GM19463 (cell line): ENCODE results near the gene TTC34.

ENCODE experiments used
- ATAC-seq: cut with Tn5 transposase; IDR thresholded peaks from one replicate; pipeline ENCODE4 v1.9.1; 2021; ENCODE audit warnings: mild to moderate bottlenecking, moderate library complexity; ENCODE audit not compliant: unreplicated experiment

TTC34 gene

DNA sequence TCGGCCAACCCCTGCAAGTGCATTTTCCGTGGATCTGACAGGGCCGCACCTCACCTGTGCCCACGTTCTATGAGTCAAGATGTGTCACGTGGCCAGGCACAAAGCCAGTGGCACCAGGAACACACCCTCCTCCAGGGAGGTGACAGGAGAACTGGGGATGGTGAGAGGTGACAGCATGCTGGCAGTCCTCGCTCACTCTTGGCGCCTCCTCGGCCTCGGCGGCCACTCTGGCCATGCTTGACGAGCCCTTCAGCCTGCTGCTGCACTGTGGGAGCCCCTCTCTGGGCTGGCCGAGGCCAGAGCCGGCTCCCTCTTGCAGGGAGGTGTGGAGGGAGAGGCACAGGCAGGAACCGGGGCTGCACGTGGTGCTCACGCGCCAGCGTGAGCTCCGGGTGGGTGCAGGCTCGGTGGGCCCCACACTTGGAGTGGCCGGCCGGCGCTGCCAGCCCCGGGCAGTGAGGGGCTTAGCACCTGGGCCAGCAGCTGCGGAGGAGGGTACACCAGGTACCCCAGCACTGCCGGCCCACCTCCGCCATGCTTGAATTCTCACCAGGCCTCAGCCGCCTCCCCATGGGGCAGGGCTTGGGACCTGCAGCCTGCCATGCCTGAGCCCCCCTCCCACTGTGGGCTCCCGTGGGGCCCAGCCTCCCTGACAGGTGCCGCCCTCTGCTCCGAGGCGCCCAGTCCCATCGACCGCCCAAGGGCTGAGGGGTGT lies 11.6 kb upstream of the TTC34 start:
- no peak for ATAC-seq

DNA sequence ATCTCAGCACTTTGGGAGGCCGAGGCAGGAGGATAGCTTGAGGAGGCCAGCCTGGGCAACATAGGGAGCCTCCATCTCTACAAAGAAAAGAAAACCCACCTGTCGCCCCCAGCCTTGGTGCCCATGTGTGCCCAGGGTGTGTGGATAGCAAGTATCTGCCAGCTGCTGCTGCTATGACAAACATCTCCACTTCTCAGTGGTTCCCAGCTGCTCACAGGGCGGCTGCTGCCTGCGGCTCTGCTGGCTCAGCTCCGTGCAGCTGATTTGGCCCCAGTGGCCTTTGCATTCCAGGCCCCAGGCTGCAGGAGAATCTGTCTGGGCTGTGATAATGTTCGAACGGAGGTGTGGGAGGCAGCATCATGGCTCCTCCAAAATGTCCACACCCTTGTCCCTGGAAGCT lies 10.6 kb upstream of the TTC34 start:
- no peak for ATAC-seq

DNA sequence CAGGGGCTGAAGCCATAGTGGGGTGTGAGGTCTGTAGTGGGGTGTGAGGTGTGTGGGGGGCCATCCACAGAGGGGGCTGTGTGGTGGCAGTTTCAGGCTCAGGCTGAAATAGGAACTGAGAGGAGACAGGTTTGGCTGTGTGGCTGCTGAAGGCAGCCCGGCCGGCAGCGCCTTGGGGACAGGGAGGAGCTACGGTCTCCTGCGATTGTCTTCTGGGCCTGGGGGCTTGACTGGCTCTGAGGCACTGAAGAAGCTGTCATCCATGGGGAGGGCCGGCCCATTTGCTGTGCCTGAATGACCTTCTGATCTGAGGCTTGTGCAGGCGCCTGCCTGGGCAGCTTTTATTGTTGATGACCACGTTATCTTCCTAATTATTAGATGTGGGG lies 10.0 kb upstream of the TTC34 start:
- no peak for ATAC-seq

DNA sequence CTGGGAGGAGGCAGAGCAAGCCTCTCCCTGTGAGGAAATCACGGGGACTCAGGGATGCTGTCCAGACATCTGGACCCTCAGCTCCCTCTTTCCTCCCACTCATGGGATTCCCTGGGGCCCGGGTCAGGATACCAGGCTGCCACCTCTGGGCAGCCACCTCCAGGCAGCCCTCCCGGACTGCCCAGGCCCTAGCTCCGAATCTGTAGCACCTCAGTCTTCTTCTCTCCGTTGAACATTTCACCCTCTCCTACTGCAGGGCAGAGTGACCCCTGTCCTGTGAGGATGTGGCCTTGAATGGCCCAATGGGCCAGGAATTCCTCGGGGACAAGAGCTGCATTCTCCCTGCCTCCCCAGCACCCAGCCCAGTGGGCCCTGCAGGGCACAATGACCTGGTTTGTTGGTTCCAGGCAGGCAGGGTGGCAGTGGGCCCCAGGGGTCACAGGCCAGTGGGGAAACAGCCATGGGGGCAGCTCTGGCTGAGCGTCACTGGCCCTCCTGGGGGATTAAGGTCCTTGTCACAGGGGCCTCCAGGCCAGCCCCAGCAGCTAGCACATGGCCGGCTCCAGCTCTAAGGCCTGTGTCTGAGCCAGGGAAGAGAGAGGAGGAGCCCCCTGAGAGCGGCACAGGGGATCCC lies 9.5 kb upstream of the TTC34 start:
- no peak for ATAC-seq

DNA sequence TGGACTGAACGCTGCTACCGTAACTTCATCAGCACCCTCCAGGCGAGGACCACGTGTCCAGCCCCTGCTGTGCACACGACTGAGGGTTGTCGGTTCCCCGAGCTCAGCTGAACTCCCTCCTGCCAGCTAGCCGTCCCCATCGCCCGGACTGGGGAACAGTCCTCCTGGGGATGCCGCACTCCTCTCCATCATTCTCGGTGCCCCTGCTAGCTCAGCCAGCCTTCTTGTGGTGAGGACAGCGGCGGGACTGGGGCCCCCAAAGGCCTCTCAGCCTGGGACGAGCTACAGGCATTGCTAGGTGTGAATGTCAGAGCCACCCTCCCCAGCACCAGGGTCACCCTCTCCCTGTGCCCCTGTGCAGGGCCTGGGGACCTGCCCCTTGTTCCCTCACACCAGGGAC lies 8.8 kb upstream of the TTC34 start:
- ATAC-seq: no peak

DNA sequence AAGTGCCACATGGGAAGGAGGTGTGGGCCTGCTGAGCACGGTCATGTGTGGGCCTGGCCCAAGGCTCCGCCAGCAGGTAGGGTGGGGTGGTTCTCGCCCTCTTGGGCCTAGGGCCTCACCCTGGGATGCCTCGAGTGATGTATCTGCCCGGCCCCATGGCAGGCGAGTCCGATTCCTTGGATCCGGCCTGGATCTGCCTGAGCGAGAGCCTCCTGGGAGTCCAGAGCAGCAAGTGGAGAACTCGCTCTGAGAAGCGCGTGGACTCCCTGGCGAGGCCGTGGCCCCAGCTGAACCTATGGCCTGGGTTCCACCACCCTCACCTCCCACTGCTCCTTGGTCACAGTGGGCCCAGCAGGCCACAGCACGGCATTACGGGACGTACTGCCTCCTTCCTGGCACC lies 8.2 kb upstream of the TTC34 start:
- no peak for ATAC-seq

DNA sequence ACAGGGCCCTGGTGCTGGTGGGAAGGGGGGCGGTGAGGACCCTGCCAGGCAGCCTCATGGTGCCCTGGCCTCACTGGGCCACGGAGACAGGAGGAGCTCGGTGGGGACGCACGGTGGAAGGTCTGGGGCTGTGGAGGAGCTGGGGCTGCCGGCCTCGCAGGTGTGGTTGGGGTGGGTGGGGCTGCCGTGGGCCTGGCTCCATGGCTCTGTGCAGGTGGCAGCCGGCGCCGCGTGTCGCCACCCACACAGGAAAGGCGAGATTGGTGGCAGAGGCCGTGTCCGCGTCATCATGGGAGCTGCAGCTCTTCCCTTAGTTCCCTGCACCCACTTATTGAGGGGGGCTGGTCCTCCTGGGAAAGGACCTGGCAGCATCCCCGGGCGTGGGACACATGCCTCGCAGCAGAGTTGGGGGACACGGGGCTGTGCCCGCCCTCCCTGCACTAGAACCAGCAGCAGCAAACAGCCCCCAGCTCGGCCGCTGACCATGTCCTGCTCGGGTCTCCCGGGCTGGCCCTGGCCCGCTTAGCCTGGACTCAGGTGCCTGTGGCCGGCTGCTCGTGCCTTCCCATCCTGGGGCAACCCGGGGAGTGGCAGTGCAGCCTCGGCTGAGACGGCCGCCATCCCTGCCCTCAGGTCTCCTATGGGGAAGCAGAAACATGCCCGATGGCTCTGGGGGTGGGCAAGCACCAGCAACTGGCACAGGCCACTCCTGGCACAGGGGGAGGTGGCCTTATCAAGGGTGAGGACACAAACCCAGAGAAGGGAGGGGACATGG lies 7.5 kb upstream of the TTC34 start:
- no peak for ATAC-seq

DNA sequence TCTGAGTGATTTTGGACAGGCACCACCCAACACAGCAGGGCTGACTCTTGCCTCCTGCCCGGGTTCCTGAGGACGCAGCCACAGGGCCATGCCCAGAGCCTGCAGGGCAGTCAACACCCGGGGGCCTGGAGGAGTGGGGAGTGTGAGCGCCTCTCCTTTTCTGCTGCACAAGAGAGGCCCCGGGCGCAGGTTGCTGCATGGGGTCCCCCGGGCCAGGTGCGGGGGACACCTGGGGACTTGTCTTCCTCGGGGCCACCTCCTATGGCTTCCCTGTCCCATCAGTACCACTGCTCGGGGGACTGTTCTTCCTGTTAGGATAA lies 6.9 kb upstream of the TTC34 start:
- ATAC-seq: no peak

DNA sequence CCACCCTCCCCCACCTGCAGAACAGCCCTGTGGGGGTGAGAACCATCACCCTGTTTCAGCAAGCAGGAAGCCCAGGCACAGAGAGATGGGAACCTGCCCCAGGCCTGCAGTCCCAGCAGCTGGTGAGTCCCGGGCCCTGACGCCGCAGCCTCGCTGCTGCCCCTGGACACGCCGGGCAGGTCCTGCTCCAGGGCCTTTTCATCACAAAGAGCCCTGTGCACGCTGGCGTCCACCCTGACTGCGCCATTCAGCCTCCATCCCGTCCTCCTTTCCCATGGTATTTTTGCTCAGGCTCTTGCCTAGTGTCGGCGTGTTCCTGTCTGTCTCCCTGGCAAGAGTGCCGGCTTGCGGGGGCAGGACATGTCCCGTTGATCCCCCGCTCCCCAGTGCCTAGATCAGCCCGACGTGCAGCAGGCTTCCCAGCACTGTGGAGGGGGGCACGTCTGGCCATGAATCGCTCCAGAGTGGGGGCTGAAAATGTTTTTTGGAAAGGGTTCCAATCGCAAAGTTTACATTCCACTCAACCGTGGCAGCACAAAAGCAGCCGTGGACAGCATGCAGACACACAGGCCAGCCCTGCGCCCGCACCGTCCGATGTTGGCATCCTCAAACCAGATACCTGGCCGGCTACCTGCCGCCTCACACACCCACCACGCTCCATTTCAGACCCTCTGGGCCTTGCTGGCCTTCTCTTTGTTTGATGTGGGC lies 6.3 kb upstream of the TTC34 start:
- ATAC-seq: no peak

DNA sequence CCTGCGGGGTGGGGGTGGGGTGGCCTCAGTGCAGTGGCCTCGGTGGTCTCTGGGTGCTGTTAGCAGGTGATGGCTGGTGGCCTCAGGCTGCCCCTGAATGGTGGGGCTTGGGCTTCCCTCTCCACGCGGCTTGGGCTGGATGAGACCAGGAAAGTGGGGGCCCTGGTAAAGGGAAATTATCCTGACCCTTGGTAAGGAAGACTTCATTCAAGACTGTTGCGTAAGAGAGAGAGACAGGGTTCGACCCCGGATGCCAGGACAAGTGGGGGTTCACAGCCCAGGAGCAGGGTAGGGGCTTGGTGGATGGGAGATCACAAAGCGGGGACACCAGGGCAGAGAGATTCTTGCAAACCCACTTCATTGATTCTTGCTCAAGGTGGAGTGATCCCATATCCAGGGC lies 5.5 kb upstream of the TTC34 start:
- no peak for ATAC-seq

DNA sequence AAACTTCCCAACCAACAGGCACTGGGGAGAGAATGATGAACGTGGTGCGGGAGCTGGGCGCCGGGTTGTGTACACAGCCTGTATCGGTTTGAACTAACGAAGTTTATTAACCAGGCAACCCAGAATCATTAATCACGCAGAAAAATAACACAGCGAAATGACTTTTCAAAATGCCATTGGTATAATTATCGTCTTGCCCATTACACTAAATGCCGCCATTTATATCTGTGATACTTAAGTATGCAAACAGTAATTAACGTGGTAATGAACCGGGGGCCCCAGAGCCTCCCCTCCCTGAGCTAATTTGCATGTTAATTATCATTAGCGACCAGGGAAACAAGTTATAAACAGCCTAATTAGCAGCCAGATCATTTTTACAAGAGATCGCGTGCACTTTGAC lies 5.1 kb upstream of the TTC34 start:
- no peak for ATAC-seq

DNA sequence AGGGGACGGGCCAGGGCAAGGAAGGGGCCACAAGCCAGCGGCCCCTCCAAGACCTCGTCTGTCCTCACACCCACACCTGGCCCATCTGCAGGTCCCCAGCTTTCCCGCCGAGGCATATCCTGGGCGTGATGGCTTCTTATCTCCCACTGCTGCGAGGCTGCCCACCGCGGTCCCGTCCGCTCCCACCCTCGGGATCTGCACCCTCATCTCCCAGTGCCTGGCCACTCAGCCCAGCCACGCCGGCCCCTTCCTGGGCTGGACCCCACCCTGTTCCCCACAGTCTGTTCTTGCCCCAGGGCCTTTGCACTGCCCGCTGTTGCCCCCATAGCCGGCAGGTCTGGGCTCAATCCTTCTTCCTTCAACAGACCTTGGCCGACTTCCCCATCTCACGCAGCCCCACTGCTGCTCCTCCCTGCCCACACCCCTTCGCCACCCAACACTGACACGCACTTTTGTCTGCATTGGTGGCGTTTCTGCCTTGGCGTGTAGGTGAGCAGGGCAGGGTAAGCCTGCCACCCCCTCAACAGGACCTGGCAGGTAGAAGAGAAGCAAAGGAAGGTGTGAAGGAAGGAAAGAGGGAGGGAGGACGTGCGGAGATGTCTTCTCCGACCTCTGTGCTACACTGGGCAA lies 4.4 kb upstream of the TTC34 start:
- ATAC-seq: no peak

DNA sequence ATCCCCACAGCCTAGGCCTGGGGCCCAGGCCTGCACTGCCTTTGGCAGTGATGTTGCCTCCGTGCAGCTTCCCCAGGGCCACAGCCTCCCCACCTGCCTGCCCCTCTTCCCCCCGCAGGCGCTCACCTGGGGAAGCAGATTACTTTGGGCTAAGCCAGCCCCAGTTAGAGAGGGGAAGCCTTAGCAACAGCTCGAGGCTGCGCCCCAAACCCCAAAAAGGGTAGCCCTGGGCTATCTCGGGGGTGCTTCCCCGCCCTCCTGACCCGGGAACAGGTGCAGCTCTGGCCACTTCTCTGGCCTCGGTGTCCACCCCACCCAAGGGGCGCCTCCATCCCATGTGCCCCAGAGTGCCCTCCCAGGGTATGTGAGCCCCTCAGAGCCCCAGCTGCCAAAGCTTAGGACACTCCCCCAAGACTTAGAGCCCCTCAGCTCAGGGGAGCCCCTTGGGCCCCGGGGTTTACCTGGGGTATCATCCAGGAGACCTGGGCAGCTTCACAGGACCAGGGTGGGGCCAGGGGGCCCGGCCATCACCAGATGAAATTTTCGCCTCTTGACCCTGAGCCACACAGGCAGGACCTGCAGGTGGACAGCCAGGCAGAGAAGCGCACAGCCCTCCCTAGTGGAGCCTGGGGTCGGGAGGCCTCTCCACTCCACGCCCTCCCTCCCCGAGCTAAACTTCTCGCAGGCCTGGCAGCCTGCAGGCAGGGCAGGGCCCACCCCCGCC lies 3.3 kb upstream of the TTC34 start:
- ATAC-seq: no peak

DNA sequence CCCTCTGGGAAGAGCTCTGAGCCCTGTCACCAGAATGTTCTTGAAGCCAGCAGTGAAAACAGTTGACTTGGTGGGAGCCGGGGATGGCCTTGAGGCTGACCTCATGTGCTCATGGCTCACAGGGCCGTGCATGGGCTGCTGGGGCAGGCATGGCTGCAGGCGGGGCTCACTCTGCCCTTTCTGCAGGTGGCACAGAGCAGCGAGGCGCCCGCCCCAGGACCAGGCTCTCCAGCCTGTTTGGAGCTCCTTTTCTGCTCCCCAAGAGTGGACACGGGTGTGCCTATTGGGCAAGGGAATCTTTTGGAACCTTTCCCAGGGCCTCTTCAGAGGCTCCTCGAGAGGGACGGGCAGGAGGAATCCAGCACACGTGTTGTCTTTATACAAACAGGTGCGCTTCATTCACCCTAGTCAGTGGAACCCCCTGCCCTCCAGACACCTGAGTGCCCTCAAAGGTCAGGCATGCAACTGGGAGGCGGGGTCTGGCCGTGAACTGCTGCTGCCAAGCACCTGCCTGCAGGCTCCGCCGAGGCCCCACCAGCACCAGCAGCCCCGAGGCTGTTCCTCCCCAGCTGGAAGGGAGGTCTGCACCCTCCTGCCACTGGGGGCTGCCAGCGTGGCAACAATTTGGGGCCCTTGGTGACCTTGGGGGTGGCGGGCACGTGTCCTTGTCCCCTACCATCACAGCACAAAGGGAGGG lies 2.6 kb upstream of the TTC34 start:
- ATAC-seq: no peak

DNA sequence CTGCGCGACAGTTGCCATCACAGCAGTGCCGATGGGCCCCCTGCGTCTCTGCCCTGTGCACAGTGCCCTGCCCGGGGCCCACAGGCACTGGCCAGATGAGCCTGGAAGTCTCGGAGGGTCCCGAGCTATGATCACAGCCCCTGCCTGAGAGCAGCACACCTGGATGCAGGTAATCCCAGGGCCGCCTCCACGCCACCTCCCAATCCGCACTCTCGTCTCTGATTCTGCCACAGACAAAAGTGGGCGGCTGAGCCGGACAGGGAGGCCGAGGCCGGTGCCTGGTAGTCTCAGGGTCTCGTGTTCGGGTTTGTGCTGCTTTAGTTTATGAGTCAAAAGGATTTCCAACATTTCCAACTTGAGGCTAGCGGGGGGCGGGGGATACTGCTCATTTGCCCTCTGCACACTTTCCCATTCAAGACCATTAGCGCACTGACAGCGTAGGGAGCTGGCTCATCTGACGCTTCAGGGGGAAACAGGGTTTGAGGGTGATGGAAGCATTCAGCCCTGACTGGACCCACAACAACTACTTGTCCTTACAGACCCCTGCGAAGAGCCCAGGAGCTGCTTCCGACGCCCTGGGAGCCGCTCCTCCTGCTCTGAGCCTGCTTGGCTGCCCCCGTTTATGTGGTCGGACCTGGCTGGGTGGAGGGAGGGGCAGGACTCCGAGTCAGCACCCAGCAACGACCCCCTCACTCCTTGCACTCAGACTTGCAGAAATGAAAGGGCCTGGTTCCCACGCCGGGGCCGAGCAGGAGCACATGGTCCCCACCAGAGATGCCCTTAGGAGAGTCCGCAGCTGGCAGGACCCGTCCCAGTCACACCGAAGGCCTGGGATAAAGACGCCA lies 1.8 kb upstream of the TTC34 start:
- ATAC-seq: no peak

DNA sequence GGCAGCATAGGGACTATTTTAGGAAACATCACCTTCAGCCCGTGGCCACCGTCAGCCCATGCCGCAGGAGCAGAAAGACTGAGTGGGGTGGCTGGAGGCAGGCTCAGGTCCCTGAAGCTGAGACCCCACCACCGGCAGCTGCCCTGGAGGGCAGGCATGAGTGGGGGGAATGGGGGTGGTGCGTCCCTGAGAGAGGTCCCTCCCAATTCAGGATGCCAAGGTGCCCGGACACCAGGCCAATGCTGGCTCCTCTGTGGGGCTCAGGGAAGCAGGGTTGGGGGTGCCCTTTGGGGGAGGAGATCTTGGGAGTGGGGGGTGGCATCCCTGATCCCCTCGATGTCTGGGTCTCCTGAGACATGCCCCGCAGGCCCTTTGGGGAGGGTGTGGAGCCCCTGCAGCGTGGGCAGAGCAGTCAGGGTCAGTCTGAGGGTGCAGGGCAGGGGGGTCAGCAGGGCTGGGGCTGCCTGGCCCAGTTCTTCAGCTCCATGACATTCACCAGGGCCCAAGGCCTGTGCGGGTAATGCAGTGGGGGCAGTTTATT lies 998 bp upstream of the TTC34 start:
- no peak for ATAC-seq

DNA sequence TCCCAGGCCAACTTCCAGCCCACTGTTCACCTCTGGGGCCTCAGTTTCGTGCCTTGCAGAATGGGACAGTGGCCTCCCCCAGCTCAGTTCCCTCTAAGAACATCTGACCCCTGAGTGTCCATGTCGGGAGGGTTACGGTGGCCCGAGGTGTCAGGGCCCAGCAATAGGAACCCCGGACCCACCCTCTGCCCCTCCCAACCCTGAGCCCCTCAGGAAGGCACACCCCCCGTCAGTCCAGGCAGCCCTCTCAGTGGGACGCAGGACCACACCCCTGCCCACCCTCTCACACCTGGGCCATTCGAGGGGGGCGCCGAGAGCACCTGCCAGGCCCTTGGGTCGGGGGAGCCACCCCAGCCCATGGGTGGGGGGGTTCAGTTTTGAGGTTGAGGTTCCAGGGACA lies 447 bp downstream of the TTC34 start:
- no peak for ATAC-seq

DNA sequence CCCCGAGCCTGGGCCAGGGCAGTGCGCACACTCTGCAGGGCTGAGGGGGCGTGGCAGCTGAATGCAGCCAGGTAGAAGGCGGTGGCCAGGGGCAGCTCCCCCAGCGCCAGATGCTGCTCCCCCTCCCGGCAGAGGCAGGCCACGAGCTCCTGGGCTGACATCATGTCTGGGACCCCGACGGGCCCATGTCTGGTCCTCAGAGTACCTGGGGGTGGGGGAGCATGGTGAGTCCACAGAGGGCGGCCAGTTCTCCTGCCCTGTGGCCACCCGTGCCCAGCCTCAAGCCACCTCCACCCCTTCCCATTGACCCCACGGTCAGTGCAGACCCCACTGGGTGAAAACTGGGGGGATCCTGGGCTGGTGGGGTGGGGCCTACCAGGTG lies 838 bp downstream of the TTC34 start:
- no peak for ATAC-seq
